GM13977 (cell line): Measurements from ENCODE around the gene DLG1.
"Not testable (repeated sequence)": the region's sequence is repeated elsewhere in the genome, so short reads cannot be mapped to it uniquely, and the experiment has no call there.

Source experiments
- DNase-seq: peaks from one replicate; pipeline ENCODE4 v3.0.0; 2012; ENCODE audit warnings: low spot score
- in situ Hi-C: fragments of 300-500 bp; cut with MboI; formaldehyde crosslinking; loops from one replicate; pipeline ENCODE4 v1.12.0; 2022; ENCODE audit warnings: low sequenced_read_pairs, low pct_unique_long_range_greater_than_20kb, mixed read lengths, inconsistent platforms; ENCODE audit not compliant: unreplicated experiment
- TF ChIP-seq, protein P1 (sequence below): IDR thresholded peaks from 2 replicates; pipeline ENCODE4 v1.5.1; 2012; ENCODE audit warnings: mild to moderate bottlenecking, control low read depth; ENCODE audit not compliant: insufficient read depth; ENCODE audit errors: extremely low read depth, missing control alignments

Gene DLG1

DNA sequence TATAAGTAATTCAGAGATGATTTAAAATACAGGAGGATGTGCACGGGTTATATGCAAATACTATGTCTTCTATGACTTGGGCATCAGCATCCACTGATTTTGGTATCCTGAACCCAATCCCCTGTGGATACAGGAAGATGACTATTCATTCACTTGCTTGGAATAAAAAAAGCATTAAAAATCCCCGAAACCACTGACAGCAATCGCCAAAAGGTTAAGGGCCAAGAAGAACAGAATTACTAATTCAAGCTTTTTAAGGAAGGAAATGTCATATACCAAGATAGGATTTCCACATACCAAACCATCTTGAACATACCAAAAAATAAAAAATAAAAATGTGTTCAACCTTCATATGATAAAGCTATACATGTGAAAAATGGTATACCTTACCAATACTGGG is 93.7 kb downstream of the DLG1 start:
- no peak for DNase-seq
- in situ Hi-C loops = no loop called here
- TF ChIP-seq, protein P1, sequence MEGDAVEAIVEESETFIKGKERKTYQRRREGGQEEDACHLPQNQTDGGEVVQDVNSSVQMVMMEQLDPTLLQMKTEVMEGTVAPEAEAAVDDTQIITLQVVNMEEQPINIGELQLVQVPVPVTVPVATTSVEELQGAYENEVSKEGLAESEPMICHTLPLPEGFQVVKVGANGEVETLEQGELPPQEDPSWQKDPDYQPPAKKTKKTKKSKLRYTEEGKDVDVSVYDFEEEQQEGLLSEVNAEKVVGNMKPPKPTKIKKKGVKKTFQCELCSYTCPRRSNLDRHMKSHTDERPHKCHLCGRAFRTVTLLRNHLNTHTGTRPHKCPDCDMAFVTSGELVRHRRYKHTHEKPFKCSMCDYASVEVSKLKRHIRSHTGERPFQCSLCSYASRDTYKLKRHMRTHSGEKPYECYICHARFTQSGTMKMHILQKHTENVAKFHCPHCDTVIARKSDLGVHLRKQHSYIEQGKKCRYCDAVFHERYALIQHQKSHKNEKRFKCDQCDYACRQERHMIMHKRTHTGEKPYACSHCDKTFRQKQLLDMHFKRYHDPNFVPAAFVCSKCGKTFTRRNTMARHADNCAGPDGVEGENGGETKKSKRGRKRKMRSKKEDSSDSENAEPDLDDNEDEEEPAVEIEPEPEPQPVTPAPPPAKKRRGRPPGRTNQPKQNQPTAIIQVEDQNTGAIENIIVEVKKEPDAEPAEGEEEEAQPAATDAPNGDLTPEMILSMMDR = no peak

DNA sequence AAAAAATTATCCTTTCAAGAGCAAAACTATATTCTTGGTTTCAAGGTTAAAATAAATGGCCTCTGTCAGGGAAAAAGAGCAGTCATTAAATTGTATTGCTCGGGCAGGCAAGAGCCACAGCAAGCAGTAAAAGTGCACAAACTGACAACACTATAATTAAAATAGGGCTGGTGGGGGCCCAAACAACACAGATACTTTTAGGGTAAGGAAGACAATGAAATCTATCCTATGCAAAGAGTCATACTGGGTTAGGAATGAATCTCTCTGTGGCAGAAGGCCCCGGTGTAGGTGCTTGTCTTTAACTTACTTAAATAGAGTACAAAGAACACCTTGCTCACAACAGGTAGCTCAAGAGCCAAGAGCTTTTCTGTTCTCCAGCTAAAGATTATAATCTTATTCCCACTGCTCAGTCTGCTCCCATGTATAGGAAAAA is 94.7 kb downstream of the DLG1 start:
- TF ChIP-seq, protein P1 = no peak
- in situ Hi-C loops = no loop called here
- DNase-seq = no peak

DNA sequence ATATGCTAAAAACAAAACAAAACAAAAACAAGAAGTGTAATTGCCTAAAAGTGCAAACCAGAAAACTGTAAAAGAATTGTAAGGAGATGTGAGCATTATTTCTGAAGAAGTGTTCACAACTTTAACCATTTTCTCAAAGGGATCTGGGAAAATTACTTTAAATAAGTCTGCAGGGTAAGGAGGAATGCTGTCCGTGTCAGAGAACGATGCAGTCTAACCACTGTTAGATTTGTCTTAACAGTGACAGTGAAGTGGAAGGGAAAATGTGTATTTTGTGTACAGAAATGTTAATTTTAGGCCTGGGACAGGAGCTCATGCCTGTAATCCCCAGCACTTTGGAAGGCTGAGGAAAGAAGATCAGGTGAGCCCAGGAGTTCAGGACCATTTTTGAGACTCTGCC is 95.7 kb downstream of the DLG1 start:
- TF ChIP-seq, protein P1 = no peak
- DNase-seq = no peak
- in situ Hi-C loops = no loop called here

DNA sequence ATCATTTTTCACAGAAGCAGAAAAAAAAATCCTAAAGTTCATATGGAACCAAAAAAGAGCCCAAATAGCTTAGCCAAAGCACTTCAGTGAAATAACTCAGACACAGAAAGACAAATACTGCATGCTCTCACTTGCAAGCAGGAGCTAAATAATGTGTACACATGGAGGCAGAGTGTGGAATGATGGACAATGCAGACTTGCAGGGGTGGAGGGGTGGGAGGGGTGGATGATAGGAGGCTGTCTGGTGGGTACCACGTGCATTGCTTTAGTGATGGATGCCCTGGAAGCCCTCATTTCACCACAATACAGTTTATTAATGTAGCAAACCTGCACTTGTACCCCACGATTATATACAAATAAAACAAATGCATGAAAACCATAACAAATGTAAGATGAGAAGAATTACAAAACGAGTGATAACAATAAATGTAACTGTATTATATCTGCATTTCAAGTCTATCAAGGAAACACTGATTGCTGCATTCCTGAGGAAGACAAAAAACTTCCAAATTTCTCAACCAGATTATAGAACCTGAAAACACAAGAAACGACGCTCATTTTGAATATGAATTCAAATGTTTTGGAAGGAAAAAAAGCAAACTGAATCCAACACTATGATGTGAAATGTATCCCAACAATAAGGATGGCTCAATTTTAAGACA is 96.5 kb downstream of the DLG1 start:
- DNase-seq = no peak
- TF ChIP-seq, protein P1 = no peak
- in situ Hi-C loops = no loop called here

DNA sequence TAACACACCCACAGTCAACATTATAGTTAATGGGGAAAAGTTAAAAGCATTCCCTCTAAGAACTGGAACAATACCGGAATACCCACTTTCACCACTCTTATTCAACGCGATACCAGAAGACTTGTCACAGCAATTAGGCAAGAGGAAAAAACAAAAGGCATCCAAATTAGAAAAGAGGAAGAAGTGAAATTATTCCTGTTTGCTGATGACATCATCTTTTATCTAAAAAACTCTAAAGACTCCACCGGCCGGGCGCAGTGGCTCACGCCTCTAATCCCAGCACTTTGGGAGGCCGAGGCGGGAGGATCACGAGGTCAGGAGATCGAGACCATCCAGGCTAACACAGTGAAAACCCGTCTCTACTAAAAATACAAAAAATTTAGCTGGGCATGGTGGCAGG is 97.6 kb downstream of the DLG1 start:
- DNase-seq, in situ Hi-C loops: not testable (repeated sequence)

DNA sequence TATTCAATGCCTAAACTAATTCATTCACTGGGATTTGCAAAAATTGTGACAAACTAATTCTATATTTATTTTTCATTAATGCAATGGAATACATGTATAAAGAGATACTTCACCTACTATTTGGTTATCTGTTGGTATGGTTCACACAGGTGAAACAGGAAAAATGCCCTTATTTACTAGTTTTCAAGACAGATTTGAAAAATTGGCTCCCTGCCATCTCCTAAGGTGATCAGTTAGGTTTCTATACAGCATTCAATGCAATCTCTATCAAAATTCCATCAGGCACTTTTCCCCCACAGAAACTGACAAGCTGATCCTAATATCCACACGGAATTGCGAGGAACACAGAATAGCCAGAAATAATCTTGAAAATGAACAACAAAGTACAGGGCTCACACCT is 101.1 kb downstream of the DLG1 start:
- TF ChIP-seq, protein P1 = no peak
- no peak for DNase-seq
- in situ Hi-C loops = loop anchor here (25.0 kb wide), 2 partner anchors 185 to 360 kb away; no protein-coding TSS in a partner anchor

DNA sequence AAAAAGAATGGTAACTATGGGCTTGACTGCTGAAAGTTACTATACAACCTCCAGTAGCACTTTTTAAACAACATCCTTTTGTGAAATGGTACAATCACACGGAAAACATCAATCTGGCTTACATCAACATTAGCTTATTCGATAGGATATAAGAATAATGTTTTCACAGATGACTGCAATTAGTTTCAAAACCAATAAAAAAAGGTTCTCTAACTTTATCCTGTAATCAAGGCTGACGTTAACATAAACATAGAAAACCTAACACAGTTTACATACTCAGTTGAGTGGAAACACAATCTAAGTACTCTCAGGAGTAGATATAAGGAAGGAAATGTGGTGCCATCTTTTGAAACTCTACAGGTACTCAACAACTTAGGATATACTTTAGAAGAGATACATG is 102.2 kb downstream of the DLG1 start:
- in situ Hi-C loops = loop anchor here (25.0 kb wide), 2 partner anchors 184 to 359 kb away; no protein-coding TSS in a partner anchor
- DNase-seq = no peak
- TF ChIP-seq, protein P1 = no peak
